HFF-Myc (cell line): ENCODE measurements around the gene SMAGP.

Experiments used
- DNase-seq: peaks from one replicate; pipeline ENCODE4 v3.0.0-alpha.2; 2011; ENCODE audit warnings: low read depth; ENCODE audit errors: extremely low read depth
- H3K4me3 ChIP-seq: replicated peaks from 2 replicates; pipeline ENCODE4 v1.5.1; 2011; ENCODE audit warnings: low read depth, mild to moderate bottlenecking, control low read depth, low read length
- CTCF ChIP-seq: IDR thresholded peaks from 2 replicates; pipeline ENCODE4 v1.5.1; 2012; ENCODE audit warnings: mild to moderate bottlenecking, low read depth, low read length, control low read depth; ENCODE audit errors: missing control alignments

SMAGP gene

GRCh38 chr12:51195841-51196240 lies 74.4 kb downstream of the SMAGP start:
- no peak overlapping the region for H3K4me3 ChIP-seq
- no peak for DNase-seq
- no peak for TF ChIP-seq CTCF
